ENCODE data around the gene PPARGC1A. TPM values are rescaled to one million over a fixed set of nuclear protein-coding genes. Genes with fewer than 3 reads are reported as not detected.

Gene PPARGC1A
- total RNA-seq, 1 experiment from 2014 or later: 1.9 TPM

DNA sequence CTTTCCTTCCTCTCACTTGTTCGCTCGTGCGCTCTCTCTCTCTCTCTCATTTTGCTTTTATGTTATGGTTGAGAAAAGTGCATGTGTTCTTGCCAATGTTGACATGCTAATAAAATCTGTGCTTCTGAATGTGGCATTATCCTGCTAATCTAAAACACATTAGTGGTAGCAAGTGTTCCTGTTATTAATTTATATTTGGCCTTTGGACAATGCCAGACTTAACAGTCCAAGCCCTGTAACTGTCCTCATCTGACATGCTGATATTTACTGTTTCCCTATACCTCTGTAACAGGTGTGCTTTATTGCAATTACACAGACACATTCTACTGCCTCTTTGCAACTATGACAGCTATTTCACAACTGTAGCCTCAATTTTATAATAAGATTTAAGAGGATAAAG, 2.7 kb downstream of the PPARGC1A start (continued):
- TF ChIP-seq, protein P1, sequence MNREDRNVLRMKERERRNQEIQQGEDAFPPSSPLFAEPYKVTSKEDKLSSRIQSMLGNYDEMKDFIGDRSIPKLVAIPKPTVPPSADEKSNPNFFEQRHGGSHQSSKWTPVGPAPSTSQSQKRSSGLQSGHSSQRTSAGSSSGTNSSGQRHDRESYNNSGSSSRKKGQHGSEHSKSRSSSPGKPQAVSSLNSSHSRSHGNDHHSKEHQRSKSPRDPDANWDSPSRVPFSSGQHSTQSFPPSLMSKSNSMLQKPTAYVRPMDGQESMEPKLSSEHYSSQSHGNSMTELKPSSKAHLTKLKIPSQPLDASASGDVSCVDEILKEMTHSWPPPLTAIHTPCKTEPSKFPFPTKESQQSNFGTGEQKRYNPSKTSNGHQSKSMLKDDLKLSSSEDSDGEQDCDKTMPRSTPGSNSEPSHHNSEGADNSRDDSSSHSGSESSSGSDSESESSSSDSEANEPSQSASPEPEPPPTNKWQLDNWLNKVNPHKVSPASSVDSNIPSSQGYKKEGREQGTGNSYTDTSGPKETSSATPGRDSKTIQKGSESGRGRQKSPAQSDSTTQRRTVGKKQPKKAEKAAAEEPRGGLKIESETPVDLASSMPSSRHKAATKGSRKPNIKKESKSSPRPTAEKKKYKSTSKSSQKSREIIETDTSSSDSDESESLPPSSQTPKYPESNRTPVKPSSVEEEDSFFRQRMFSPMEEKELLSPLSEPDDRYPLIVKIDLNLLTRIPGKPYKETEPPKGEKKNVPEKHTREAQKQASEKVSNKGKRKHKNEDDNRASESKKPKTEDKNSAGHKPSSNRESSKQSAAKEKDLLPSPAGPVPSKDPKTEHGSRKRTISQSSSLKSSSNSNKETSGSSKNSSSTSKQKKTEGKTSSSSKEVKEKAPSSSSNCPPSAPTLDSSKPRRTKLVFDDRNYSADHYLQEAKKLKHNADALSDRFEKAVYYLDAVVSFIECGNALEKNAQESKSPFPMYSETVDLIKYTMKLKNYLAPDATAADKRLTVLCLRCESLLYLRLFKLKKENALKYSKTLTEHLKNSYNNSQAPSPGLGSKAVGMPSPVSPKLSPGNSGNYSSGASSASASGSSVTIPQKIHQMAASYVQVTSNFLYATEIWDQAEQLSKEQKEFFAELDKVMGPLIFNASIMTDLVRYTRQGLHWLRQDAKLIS (CRISPR knock-in tag; IDR thresholded peaks at IDR 0.05; ENCODE audit: borderline replicate concordance): no peak
- TF ChIP-seq ZNF263 (CRISPR knock-in tag; IDR thresholded peaks at IDR 0.05; ENCODE audit: low read depth) (no peak), RELA (CRISPR knock-in tag; IDR thresholded peaks at IDR 0.05; ENCODE audit: borderline replicate concordance) (no peak), ZNF423 (CRISPR knock-in tag; IDR thresholded peaks at IDR 0.05) (no peak), ZNF416 (CRISPR knock-in tag; IDR thresholded peaks at IDR 0.05) (no peak), TEAD4 (CRISPR knock-in tag; IDR thresholded peaks at IDR 0.05) (no peak), MYBL2 (CRISPR knock-in tag; IDR thresholded peaks at IDR 0.05) (no peak), MXD4 (CRISPR knock-in tag; IDR thresholded peaks at IDR 0.05; ENCODE audit: borderline replicate concordance) (no peak), PRRX2 (CRISPR knock-in tag; IDR thresholded peaks at IDR 0.05) (no peak)
- TF ChIP-seq, protein P2, sequence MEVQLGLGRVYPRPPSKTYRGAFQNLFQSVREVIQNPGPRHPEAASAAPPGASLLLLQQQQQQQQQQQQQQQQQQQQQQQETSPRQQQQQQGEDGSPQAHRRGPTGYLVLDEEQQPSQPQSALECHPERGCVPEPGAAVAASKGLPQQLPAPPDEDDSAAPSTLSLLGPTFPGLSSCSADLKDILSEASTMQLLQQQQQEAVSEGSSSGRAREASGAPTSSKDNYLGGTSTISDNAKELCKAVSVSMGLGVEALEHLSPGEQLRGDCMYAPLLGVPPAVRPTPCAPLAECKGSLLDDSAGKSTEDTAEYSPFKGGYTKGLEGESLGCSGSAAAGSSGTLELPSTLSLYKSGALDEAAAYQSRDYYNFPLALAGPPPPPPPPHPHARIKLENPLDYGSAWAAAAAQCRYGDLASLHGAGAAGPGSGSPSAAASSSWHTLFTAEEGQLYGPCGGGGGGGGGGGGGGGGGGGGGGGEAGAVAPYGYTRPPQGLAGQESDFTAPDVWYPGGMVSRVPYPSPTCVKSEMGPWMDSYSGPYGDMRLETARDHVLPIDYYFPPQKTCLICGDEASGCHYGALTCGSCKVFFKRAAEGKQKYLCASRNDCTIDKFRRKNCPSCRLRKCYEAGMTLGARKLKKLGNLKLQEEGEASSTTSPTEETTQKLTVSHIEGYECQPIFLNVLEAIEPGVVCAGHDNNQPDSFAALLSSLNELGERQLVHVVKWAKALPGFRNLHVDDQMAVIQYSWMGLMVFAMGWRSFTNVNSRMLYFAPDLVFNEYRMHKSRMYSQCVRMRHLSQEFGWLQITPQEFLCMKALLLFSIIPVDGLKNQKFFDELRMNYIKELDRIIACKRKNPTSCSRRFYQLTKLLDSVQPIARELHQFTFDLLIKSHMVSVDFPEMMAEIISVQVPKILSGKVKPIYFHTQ (CRISPR knock-in tag; IDR thresholded peaks at IDR 0.05): no peak
- TF ChIP-seq, protein P3, sequence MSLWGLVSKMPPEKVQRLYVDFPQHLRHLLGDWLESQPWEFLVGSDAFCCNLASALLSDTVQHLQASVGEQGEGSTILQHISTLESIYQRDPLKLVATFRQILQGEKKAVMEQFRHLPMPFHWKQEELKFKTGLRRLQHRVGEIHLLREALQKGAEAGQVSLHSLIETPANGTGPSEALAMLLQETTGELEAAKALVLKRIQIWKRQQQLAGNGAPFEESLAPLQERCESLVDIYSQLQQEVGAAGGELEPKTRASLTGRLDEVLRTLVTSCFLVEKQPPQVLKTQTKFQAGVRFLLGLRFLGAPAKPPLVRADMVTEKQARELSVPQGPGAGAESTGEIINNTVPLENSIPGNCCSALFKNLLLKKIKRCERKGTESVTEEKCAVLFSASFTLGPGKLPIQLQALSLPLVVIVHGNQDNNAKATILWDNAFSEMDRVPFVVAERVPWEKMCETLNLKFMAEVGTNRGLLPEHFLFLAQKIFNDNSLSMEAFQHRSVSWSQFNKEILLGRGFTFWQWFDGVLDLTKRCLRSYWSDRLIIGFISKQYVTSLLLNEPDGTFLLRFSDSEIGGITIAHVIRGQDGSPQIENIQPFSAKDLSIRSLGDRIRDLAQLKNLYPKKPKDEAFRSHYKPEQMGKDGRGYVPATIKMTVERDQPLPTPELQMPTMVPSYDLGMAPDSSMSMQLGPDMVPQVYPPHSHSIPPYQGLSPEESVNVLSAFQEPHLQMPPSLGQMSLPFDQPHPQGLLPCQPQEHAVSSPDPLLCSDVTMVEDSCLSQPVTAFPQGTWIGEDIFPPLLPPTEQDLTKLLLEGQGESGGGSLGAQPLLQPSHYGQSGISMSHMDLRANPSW (CRISPR knock-in tag; conservative IDR thresholded peaks at IDR 0.05; ENCODE audit: low read depth): no peak

DNA sequence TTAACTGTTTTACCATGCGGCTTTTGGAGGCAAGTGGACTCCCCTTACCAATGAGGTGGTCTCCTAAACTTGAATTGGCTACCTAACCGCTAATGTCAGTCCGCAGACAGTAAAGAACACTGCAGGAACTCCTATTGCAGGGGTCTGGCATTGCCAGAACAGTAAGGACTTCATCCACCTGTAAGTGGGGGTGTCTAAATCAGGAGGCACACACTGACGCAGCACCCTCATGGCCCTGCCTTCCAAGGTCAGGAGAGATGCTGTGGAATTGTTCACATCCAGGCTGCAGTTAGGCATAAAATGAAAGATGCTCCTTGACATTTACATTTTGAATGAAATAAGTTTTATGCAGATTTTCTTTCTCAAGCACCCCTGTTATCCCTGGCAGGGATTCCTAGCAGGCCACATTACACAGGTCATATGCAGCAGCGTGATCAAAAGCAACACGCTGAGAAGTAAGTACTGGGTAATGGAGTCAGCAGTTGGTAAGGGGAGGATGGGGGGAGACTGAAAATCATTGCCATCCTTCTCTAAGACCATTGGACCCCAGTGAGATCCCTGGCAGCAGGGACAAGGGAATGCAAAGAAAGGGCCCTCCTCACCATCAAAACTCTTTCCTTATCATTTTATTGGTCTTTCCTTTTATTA, 3.8 kb downstream of the PPARGC1A start:
- H3K4me1 Mint-ChIP-seq: peaks cover 76% of the 10 kb centered on the region
- DNase-seq (ENCODE audit: low spot score) (no peak), ATAC-seq (peak; percentile 55)
- H3K27ac Mint-ChIP-seq: no peak overlapping the region
- H3K27me3 Mint-ChIP-seq (ENCODE audit: low read depth): peaks cover 15% of the 10 kb centered on the region
- H3K36me3 Mint-ChIP-seq: no peaks in the 10 kb centered on the region
- H3K4me3 Mint-ChIP-seq: no peak overlapping the region
- ChIA-PET CTCF (no interaction called here), POLR2A (no interaction called here)
- no peaks in the 10 kb centered on the region for H3K9me3 Mint-ChIP-seq
- 0 out of 2 replicates have a peak, but pooled peaks have one; percentile 15 for TF ChIP-seq FOXK1 (CRISPR knock-in tag; IDR thresholded peaks at IDR 0.05)
- TF ChIP-seq SMAD4 (CRISPR knock-in tag; IDR thresholded peaks at IDR 0.05): no peak
- no peak for TF ChIP-seq SMAD3 (CRISPR knock-in tag; IDR thresholded peaks at IDR 0.05; ENCODE audit: borderline replicate concordance)
- TF ChIP-seq GRHL2 (CRISPR knock-in tag; IDR thresholded peaks at IDR 0.05; ENCODE audit: insufficient replicate concordance, severe bottlenecking): no peak
- peak; percentile 29; the same call in 1 of the 2 replicates for TF ChIP-seq ZNF423 (CRISPR knock-in tag; IDR thresholded peaks at IDR 0.05)
- TF ChIP-seq, protein P4, sequence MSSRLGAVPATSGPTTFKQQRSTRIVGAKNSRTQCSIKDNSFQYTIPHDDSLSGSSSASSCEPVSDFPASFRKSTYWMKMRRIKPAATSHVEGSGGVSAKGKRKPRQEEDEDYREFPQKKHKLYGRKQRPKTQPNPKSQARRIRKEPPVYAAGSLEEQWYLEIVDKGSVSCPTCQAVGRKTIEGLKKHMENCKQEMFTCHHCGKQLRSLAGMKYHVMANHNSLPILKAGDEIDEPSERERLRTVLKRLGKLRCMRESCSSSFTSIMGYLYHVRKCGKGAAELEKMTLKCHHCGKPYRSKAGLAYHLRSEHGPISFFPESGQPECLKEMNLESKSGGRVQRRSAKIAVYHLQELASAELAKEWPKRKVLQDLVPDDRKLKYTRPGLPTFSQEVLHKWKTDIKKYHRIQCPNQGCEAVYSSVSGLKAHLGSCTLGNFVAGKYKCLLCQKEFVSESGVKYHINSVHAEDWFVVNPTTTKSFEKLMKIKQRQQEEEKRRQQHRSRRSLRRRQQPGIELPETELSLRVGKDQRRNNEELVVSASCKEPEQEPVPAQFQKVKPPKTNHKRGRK (CRISPR knock-in tag; IDR thresholded peaks at IDR 0.05; ENCODE audit: borderline replicate concordance): no peak
- TF ChIP-seq FOXJ3 (CRISPR knock-in tag; IDR thresholded peaks at IDR 0.05; ENCODE audit: borderline replicate concordance): no peak
- peak; percentile 50; the same call in 1 of the 2 replicates for TF ChIP-seq TEAD1 (CRISPR knock-in tag; IDR thresholded peaks at IDR 0.05)
- TF ChIP-seq, protein P5, sequence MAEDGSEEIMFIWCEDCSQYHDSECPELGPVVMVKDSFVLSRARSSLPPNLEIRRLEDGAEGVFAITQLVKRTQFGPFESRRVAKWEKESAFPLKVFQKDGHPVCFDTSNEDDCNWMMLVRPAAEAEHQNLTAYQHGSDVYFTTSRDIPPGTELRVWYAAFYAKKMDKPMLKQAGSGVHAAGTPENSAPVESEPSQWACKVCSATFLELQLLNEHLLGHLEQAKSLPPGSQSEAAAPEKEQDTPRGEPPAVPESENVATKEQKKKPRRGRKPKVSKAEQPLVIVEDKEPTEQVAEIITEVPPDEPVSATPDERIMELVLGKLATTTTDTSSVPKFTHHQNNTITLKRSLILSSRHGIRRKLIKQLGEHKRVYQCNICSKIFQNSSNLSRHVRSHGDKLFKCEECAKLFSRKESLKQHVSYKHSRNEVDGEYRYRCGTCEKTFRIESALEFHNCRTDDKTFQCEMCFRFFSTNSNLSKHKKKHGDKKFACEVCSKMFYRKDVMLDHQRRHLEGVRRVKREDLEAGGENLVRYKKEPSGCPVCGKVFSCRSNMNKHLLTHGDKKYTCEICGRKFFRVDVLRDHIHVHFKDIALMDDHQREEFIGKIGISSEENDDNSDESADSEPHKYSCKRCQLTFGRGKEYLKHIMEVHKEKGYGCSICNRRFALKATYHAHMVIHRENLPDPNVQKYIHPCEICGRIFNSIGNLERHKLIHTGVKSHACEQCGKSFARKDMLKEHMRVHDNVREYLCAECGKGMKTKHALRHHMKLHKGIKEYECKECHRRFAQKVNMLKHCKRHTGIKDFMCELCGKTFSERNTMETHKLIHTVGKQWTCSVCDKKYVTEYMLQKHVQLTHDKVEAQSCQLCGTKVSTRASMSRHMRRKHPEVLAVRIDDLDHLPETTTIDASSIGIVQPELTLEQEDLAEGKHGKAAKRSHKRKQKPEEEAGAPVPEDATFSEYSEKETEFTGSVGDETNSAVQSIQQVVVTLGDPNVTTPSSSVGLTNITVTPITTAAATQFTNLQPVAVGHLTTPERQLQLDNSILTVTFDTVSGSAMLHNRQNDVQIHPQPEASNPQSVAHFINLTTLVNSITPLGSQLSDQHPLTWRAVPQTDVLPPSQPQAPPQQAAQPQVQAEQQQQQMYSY (CRISPR knock-in tag; IDR thresholded peaks at IDR 0.05): no peak
